Sciatic nerve (tissue), 2 donors: ENCODE data around the gene AQP3. TPM values are rescaled to one million over a fixed set of nuclear protein-coding genes. Genes with fewer than 3 reads are reported as not detected.
"Not testable (repeated sequence)": the region's sequence is repeated elsewhere in the genome, so short reads cannot be mapped to it uniquely, and the experiment has no call there.

ENCODE experiments used
- ATAC-seq: fragments of 200-7000 bp; cut with Tn5 transposase; one replicate; pipeline ENCODE4 v1.9.1; 2020; ENCODE audit warnings: mild to moderate bottlenecking, moderate library complexity
- DNase-seq: peaks from one replicate; pipeline ENCODE4 v3.0.0-alpha.2; 2020; ENCODE audit warnings: low spot score
- intact Hi-C: fragments of 100-400 bp; cut with DNase I; formaldehyde crosslinking; loops from one replicate; pipeline ENCODE4 v1.14.2; 2022
- total RNA-seq: library from RNA; stranded (reverse); fragmentation: NEBNext Ultra II Directional; extraction: Animal tissue kit (Norgen Biotek cat#: 25700); gene quantifications from one replicate; pipeline ENCODE4 v1.2.1, GENCODE V29; 2021
- donor health status: DM: no; HTN: no; CAD: no.
- donor health status: DM: no; HTN: no; CAD: no.

AQP3 gene
- total RNA-seq, 1 donor from 2014 or later = 23.7 TPM

GRCh38 chr9:33465596-33466564, 18.5 kb upstream of the AQP3 start:
- no peak for DNase-seq
- ATAC-seq = no peak
- intact Hi-C loops = no loop called here

- no peak for ATAC-seq
- no peak for DNase-seq
- intact Hi-C loops = no loop called here
These were observed 17.7 kb upstream of the AQP3 start for GRCh38 chr9:33465096-33465495.

GRCh38 chr9:33464045-33464636, 16.7 kb upstream of the AQP3 start:
- ATAC-seq = no peak
- intact Hi-C loops = no loop called here
- DNase-seq = no peak

- DNase-seq (no peak), ATAC-seq (no peak)
- intact Hi-C loops = no loop called here
These were observed 15.8 kb upstream of the AQP3 start for GRCh38 chr9:33463151-33463550.

- DNase-seq (no peak), ATAC-seq (no peak)
- intact Hi-C loops = no loop called here
These were observed 14.1 kb upstream of the AQP3 start for GRCh38 chr9:33461492-33461891.

- no peak for ATAC-seq
- DNase-seq = no peak
- intact Hi-C loops = no loop called here
These were observed 13.5 kb upstream of the AQP3 start for GRCh38 chr9:33460854-33461253.

- intact Hi-C loops = no loop called here
- no peak for ATAC-seq
- DNase-seq = no peak
These were observed 11.7 kb upstream of the AQP3 start for GRCh38 chr9:33459115-33459514.

GRCh38 chr9:33458444-33458843, 11.1 kb upstream of the AQP3 start:
- ATAC-seq (no peak), DNase-seq (no peak)
- intact Hi-C loops = no loop called here

GRCh38 chr9:33455945-33456344, 8.6 kb upstream of the AQP3 start:
- ATAC-seq = no peak
- intact Hi-C loops = no loop called here
- no peak for DNase-seq

GRCh38 chr9:33455456-33455855, 8.1 kb upstream of the AQP3 start:
- ATAC-seq, DNase-seq, intact Hi-C loops: not testable (repeated sequence)

- DNase-seq, ATAC-seq, intact Hi-C loops: not testable (repeated sequence)
These were observed 7.3 kb upstream of the AQP3 start for GRCh38 chr9:33454661-33455026.

GRCh38 chr9:33453999-33454660, 6.7 kb upstream of the AQP3 start:
- intact Hi-C loops = no loop called here
- no peak for DNase-seq
- ATAC-seq = no peak

- DNase-seq (no peak), ATAC-seq (no peak)
- intact Hi-C loops = no loop called here
These were observed 6.0 kb upstream of the AQP3 start for GRCh38 chr9:33453286-33453860.

- DNase-seq (no peak), ATAC-seq (no peak)
- intact Hi-C loops = no loop called here
These were observed 5.5 kb upstream of the AQP3 start for GRCh38 chr9:33452828-33453271.

GRCh38 chr9:33450621-33451146, 3.3 kb upstream of the AQP3 start:
- DNase-seq (no peak), ATAC-seq (no peak)
- intact Hi-C loops = no loop called here

GRCh38 chr9:33449715-33450114, 2.3 kb upstream of the AQP3 start:
- DNase-seq (no peak), ATAC-seq (no peak)
- intact Hi-C loops = no loop called here

GRCh38 chr9:33447799-33448553, 583 bp upstream of the AQP3 start:
- intact Hi-C loops = no loop called here
- no peak for ATAC-seq

GRCh38 chr9:33446240-33446945, 1.0 kb downstream of the AQP3 start:
- DNase-seq = no peak
- intact Hi-C loops = no loop called here
- peak; percentile 36 for ATAC-seq

More at GRCh38 chr9:33447799-33448553, 583 bp upstream of the AQP3 start:
- DNase-seq = no peak
